Peyer's patch (tissue), 4 donors: ENCODE measurements around the gene XPOT.

Experiments
- CTCF ChIP-seq, 6 experiments: fragments of 450-650 bp in 4 of 6; fragments of 200-600 bp in 2 of 6; sonication (generic) in 1 of 6; IDR thresholded peaks; one replicate each; pipeline ENCODE4 v1.5.1; 2017 to 2019; ENCODE audit warnings: antibody characterized with exemption in 6 of 6, mild to moderate bottlenecking in 3 of 6, moderate library complexity in 1 of 6
- POLR2A ChIP-seq, 2 donors: fragments of 450-650 bp; IDR thresholded peaks; one replicate each; pipeline ENCODE4 v1.5.1; 2017; ENCODE audit warnings: antibody characterized with exemption in 2 of 2, mild to moderate bottlenecking in 2 of 2, moderate library complexity in 2 of 2

- TF ChIP-seq CTCF (IDR thresholded peaks at IDR 0.05), result no peak
- no peak for TF ChIP-seq POLR2A (IDR thresholded peaks at IDR 0.05)
These were observed 92.7 kb downstream of the XPOT start for GRCh38 chr12:64496839-64497400.
